ENCODE data around the gene CFAP70.
A peak's percentile ranks its signal among the peaks of the same experiment; 100 is the strongest.

Gene CFAP70

DNA sequence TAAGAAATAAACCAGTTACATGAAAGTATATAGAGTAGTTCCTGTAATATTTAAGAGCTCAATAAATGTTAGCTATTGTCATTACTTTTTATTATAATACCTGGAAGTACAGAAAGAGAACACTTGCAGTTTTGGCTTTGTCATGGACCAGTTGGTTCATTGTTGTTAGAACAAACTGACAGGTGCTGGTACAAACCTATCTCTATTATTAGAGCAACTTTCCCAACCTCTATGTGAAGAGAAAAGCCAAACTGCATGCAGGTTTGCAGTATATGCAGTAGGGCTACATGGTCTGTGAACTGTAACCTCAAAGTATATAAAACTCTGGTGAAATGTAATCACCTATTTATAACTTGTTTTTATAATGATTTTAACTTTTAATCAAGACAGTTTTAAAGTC lies 132.0 kb downstream of the CFAP70 start:
- no peak for DNase-seq (ENCODE audit: low spot score)
- TF ChIP-seq, protein P1, sequence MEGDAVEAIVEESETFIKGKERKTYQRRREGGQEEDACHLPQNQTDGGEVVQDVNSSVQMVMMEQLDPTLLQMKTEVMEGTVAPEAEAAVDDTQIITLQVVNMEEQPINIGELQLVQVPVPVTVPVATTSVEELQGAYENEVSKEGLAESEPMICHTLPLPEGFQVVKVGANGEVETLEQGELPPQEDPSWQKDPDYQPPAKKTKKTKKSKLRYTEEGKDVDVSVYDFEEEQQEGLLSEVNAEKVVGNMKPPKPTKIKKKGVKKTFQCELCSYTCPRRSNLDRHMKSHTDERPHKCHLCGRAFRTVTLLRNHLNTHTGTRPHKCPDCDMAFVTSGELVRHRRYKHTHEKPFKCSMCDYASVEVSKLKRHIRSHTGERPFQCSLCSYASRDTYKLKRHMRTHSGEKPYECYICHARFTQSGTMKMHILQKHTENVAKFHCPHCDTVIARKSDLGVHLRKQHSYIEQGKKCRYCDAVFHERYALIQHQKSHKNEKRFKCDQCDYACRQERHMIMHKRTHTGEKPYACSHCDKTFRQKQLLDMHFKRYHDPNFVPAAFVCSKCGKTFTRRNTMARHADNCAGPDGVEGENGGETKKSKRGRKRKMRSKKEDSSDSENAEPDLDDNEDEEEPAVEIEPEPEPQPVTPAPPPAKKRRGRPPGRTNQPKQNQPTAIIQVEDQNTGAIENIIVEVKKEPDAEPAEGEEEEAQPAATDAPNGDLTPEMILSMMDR (IDR thresholded peaks at IDR 0.05; ENCODE audit: extremely low read depth, missing control alignments) = no peak

DNA sequence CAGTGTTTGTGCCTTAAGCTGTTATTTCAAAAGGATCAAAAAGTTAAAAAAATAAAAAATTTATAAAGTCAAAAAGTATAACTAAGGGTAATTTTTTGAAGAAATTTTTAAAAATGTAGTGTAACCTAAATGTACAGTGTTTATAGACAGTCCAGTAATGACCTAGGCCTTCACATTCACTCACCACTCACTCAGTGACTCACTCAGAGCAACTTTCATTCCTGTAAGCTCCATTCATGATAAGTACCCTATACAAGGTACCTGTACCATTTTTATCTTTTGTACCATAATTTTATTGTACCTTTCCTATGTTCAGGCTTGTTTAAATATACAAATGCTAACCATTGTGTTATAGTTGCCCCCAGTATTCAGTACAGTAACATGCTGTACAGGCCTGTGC lies 133.1 kb downstream of the CFAP70 start:
- no peak for DNase-seq (ENCODE audit: low spot score)
- TF ChIP-seq, protein P1 (IDR thresholded peaks at IDR 0.05; ENCODE audit: extremely low read depth, missing control alignments) = no peak

DNA sequence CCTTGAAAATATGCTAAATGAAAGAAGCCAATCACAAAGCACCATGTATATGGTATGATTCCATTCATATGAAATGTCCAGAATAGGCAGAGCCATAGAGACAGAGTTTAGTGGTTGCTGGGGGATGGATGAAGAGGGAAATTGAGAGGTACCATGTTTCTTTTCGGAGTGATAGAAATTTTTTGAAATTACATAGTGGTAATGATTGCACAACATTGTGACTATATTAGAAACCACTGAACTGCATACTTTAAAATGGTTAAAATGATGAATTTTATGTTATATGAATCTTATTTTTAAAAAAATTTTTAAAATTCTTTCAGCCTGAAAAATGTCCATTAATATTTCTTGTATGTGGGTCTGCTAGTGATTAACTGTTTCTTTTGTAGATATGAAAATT lies 137.7 kb downstream of the CFAP70 start:
- DNase-seq (ENCODE audit: low spot score) = no peak
- TF ChIP-seq, protein P1 (IDR thresholded peaks at IDR 0.05; ENCODE audit: extremely low read depth, missing control alignments) = no peak

DNA sequence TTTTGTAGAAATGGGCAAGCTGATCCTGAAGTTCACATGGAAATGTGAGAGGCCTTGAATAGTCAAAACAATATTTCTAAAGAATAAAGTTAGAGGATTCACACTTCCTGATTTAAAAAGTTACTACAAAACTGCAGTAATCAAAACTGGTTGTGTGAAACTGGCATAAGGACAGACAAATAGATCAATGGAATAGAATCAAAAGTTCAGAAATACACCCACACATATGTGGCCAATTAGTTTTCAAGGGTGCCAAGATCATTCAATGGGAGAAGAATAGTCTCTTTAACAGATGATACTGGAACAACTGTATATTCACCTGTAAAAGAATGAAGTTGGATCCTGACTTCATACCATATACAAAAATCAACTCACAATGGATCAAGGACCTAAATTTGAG lies 139.3 kb downstream of the CFAP70 start:
- DNase-seq (ENCODE audit: low spot score) = no peak

DNA sequence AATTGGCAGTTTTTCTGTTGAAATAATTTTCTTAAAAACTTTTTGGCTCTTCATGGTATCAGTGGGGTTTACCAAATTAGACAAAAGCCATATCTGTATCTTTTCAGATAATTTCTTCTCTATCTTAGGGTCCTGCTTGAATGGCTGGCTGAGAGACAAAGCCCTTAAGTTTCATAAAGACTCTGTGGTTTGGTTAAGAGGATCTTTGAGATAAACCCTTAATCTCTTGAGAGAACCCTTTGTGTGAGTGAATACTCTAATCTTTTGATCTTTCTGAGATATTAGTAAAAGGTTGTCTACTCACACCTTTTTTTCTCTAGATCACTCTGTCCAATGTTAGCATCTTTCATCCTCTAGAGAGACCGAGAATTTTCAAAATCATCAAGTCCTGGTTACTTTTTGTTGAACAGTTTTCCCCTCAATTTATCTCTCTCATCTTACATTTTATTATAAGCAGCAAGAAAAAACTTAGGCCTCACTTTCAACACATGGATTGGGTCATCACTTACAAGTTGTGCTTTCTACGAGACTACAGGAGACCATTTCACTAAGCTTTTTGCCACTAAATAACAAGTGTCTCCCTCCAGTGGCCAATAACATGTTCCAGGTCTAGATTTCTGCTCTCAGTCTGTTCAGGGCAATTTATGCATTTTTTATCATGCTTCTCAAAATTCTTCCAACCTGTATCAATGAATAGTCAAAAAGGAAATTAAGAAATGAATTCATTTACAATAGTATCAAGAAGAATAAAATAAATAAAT lies 140.1 kb downstream of the CFAP70 start:
- DNase-seq (ENCODE audit: low spot score) = peak; percentile 13

More for the DNA sequence above, 139.3 kb downstream of the CFAP70 start:
- TF ChIP-seq, protein P1 (IDR thresholded peaks at IDR 0.05; ENCODE audit: extremely low read depth, missing control alignments) = no peak

DNA sequence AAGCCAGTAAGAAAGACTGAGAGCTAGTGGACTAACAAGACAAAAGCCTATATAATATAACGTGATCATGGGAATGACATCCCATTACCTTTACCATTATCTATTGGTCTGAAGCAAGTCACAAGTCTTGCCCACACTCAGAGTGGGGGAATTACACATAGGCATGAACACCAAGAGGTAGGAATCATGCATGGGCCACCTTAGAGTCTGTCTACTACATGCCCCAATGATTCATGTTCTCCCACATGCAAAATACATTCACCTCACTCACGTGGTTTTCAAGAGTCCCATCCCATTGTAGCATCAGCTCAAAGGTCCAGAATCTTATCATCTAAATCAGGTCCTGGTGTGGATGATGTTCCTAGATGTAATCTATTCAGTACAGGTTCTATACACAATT lies 141.0 kb downstream of the CFAP70 start:
- no peak for DNase-seq (ENCODE audit: low spot score)
- TF ChIP-seq, protein P1 (IDR thresholded peaks at IDR 0.05; ENCODE audit: extremely low read depth, missing control alignments) = no peak

More for the DNA sequence above, 140.1 kb downstream of the CFAP70 start:
- TF ChIP-seq, protein P1 (IDR thresholded peaks at IDR 0.05; ENCODE audit: extremely low read depth, missing control alignments) = peak; percentile 11

DNA sequence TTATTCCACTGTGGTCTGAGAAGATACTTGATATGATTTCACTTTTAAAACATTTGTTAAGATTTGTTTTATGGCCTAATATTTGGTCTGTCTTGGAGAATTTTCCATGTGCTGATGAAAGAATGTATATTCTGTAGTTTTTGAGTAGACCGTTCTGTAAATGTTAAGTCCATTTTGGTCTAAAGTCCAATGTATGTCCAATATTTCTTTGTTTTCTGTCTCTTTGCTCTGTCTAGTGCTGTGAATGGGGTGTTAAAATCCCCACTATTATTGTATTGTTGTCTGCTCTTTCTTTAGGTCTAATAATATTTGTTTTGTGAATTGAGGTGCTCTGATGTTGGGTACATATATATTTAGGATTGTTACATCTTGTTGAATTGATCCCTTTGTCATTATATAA lies 142.9 kb downstream of the CFAP70 start:
- TF ChIP-seq, protein P1 (IDR thresholded peaks at IDR 0.05; ENCODE audit: extremely low read depth, missing control alignments) = no peak
- no peak for DNase-seq (ENCODE audit: low spot score)

Data from GM20000 (cell line).